RWPE2 (cell line): Measurements from ENCODE around the gene FAM151B.

Experiments used
- ATAC-seq: fragments of 200-7000 bp; cut with Tn5 transposase; 3 replicates; pipeline ENCODE4 v1.9.1; 2021; ENCODE audit warnings: low read depth
- DNase-seq: peaks from one replicate; pipeline ENCODE4 v3.0.0-alpha.2; 2020; ENCODE audit warnings: low spot score
- H3K27ac ChIP-seq: fragments of 450-650 bp; 2 replicates; pipeline ENCODE4 v1.5.1; 2017; ENCODE audit warnings: mild to moderate bottlenecking; ENCODE audit not compliant: poor library complexity, severe bottlenecking
- H3K27me3 ChIP-seq: fragments of 250-450 bp; sonication (Bioruptor Pico); 2 replicates; pipeline ENCODE4 v1.5.1; 2021; ENCODE audit warnings: mild to moderate bottlenecking, moderate library complexity; ENCODE audit not compliant: insufficient read depth, poor library complexity, severe bottlenecking
- H3K36me3 ChIP-seq: fragments of 250-450 bp; sonication (Bioruptor Pico); 2 replicates; pipeline ENCODE4 v1.5.1; 2020; ENCODE audit warnings: low read depth, mild to moderate bottlenecking, moderate library complexity
- H3K4me1 ChIP-seq: fragments of 250-450 bp; sonication (Bioruptor Pico); 2 replicates; pipeline ENCODE4 v1.5.1; 2021; ENCODE audit warnings: mild to moderate bottlenecking, moderate library complexity; ENCODE audit not compliant: insufficient read depth, poor library complexity, severe bottlenecking
- H3K4me3 ChIP-seq: fragments of 250-450 bp; sonication (Bioruptor Pico); 2 replicates; pipeline ENCODE4 v1.5.1; 2021; ENCODE audit warnings: mild to moderate bottlenecking, moderate library complexity; ENCODE audit not compliant: severe bottlenecking
- H3K9me3 ChIP-seq: fragments of 250-450 bp; sonication (Bioruptor Pico); 2 replicates; pipeline ENCODE4 v1.5.1; 2021; ENCODE audit warnings: mild to moderate bottlenecking, moderate library complexity; ENCODE audit not compliant: severe bottlenecking
- TF ChIP-seq, protein P1 (sequence below): fragments of 450-650 bp; IDR thresholded peaks from one replicate; pipeline ENCODE4 v1.5.1; 2017; ENCODE audit warnings: mild to moderate bottlenecking, moderate library complexity; ENCODE audit not compliant: poor library complexity, severe bottlenecking

FAM151B gene

DNA sequence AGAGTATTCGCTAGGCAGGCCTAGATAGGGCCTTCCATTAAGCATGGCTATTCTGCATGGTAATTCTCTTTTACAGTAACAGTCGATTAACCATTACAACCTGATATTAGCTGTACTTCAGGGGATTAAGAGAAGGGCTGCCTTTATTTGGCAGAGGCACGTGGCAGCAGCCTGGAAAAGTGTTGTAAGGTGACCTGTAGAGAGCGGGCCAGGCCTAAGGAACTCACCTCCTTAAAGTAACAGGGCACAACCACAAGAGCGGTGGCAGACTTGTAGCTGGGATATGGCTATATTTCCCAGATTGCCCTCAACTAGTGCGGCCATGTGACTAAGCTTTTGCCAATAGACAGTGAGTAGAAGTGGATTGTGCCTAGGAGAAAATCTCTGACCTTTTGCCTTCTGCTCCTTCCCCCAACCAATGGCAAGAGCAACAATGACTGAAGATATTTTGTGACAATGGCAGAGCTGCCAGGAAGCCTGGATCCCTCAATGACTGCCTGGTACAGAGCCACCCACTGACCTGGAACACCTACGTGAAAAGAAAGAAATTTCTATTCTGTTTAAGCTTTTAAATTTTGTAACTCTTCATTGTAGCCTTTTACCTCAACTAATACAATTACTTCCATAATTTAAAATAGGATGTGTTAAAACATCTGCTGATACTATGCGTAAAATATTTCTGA is 101.1 kb downstream of the FAM151B start:
- H3K9me3 ChIP-seq: no peaks in the 10 kb centered on the region
- H3K27me3 ChIP-seq: no peaks in the 10 kb centered on the region
- no peak for DNase-seq
- no peaks in the 10 kb centered on the region for H3K4me1 ChIP-seq
- H3K4me3 ChIP-seq: no peak overlapping the region
- no peak for ATAC-seq
- H3K27ac ChIP-seq: no peak overlapping the region
- no peaks in the 10 kb centered on the region for H3K36me3 ChIP-seq
- TF ChIP-seq, protein P1, sequence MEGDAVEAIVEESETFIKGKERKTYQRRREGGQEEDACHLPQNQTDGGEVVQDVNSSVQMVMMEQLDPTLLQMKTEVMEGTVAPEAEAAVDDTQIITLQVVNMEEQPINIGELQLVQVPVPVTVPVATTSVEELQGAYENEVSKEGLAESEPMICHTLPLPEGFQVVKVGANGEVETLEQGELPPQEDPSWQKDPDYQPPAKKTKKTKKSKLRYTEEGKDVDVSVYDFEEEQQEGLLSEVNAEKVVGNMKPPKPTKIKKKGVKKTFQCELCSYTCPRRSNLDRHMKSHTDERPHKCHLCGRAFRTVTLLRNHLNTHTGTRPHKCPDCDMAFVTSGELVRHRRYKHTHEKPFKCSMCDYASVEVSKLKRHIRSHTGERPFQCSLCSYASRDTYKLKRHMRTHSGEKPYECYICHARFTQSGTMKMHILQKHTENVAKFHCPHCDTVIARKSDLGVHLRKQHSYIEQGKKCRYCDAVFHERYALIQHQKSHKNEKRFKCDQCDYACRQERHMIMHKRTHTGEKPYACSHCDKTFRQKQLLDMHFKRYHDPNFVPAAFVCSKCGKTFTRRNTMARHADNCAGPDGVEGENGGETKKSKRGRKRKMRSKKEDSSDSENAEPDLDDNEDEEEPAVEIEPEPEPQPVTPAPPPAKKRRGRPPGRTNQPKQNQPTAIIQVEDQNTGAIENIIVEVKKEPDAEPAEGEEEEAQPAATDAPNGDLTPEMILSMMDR: no peak

DNA sequence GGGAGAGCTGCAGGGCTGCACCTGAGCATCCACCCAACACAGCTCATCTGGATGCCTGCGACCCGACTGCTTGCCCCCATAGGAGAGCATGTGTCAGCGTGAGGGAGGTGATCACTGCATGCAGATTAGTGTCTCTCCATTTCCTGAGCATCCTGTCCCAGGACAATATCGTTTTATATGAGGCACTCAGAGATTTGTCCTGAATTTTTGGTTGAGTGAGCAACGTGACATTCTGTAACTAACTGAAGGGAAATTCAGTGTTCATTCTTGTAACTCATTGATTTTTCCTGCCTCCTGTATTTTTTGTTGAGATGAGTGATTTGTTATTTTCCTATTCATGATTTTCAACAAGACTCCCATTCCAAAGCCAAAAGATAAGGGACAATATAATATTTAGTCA is 102.9 kb downstream of the FAM151B start:
- DNase-seq (no peak), ATAC-seq (no peak)
- H3K36me3 ChIP-seq: no peaks in the 10 kb centered on the region
- TF ChIP-seq, protein P1: no peak
- no peak overlapping the region for H3K4me3 ChIP-seq
- no peaks in the 10 kb centered on the region for H3K4me1 ChIP-seq
- no peak overlapping the region for H3K27ac ChIP-seq
- H3K9me3 ChIP-seq: no peaks in the 10 kb centered on the region
- no peaks in the 10 kb centered on the region for H3K27me3 ChIP-seq

DNA sequence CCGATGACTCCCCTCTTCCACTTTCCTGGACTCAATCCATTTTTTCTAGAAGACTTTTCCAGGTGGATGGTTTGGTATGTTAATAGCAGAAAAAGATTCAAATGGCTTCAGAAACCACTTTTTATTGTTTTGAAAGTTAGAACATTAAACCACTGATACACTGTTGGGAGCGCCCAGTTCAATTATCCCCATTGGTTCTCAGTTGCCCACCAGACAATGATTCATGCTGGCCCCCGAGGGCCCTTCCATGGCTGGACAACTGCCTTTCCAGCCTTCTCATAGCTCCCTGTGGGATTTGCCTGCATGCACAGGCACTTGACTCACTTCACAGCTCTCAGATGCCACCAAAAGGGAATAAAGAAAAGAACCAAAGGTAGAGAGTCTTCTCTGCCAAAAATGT is 103.5 kb downstream of the FAM151B start:
- ATAC-seq (no peak), DNase-seq (no peak)
- TF ChIP-seq, protein P1: no peak
- H3K27me3 ChIP-seq: no peaks in the 10 kb centered on the region
- H3K4me3 ChIP-seq: no peak overlapping the region
- no peaks in the 10 kb centered on the region for H3K4me1 ChIP-seq
- no peaks in the 10 kb centered on the region for H3K36me3 ChIP-seq
- no peak overlapping the region for H3K27ac ChIP-seq
- H3K9me3 ChIP-seq: no peaks in the 10 kb centered on the region

DNA sequence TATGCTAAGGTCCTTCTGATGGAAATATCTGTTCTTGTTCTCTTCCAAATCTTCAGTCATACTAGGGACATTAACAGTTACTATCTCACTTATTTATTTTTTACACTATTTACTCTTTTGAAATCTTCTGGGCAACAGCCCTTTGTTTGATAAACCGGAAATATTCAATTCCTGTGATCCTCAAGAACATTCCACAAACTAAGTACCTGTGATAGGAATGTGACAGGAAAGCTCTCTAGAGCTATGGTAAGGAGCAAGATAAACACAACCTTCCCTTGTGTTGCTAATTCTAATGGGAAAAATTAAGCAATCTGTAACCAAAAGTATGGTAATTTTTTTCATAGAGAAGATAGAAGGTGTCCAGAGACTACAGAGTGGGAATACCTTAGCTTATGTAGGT is 104.2 kb downstream of the FAM151B start:
- DNase-seq (no peak), ATAC-seq (peak; percentile 35; the same call in 1 of the 3 replicates)
- H3K4me3 ChIP-seq: no peak overlapping the region
- no peaks in the 10 kb centered on the region for H3K4me1 ChIP-seq
- no peak overlapping the region for H3K27ac ChIP-seq
- TF ChIP-seq, protein P1: no peak
- no peaks in the 10 kb centered on the region for H3K36me3 ChIP-seq
- no peaks in the 10 kb centered on the region for H3K9me3 ChIP-seq
- no peaks in the 10 kb centered on the region for H3K27me3 ChIP-seq
